PC-3 (cell line): ENCODE results near the gene OSBPL9. TPM values are rescaled to one million over a fixed set of nuclear protein-coding genes. Genes with fewer than 3 reads are reported as not detected.

Experiments
- ATAC-seq: fragments of 200-7000 bp; cut with Tn5 transposase; 2 replicates; pipeline ENCODE4 v1.9.1; 2020; ENCODE audit warnings: mild to moderate bottlenecking, moderate library complexity
- BruUV-seq: library from RNA; stranded (reverse); fragments of 400-500 nt; replicated peaks from 2 replicates; lab custom pipeline; 2021; lab: Mats Ljungman, UMichigan
- CTCF ChIA-PET: fragments of 300-600 bp; sonication (Branson Sonifier 250); formaldehyde crosslinking; loops from one replicate; lab custom pipeline; 2022; ENCODE audit warnings: antibody characterized with exemption; lab: Charles Lee
- POLR2A ChIA-PET: fragments of 300-600 bp; sonication (Branson Sonifier 250); formaldehyde crosslinking; loops from one replicate; lab custom pipeline; 2022; ENCODE audit warnings: antibody characterized with exemption; ENCODE audit not compliant: unreplicated experiment; lab: Charles Lee
- DNase-seq: peaks from one replicate; pipeline ENCODE4 v3.0.0-alpha.2; 2015
- H2AFZ ChIP-seq: fragments of 300-600 bp; sonication (generic); 2 replicates; pipeline ENCODE4 v1.6.0; 2016; ENCODE audit warnings: antibody characterized with exemption, low read length
- H3F3A ChIP-seq: fragments of 300-600 bp; sonication (generic); one replicate; pipeline ENCODE4 v1.6.0; 2017; ENCODE audit warnings: antibody characterized with exemption, low read length, control low read depth, mild to moderate bottlenecking; ENCODE audit not compliant: unreplicated experiment
- H3K27ac ChIP-seq: fragments of 300-600 bp; sonication (generic); 2 replicates; pipeline ENCODE4 v1.5.1; 2016; ENCODE audit warnings: mild to moderate bottlenecking, low read length
- H3K27me3 ChIP-seq: fragments of 300-600 bp; sonication (generic); 2 replicates; pipeline ENCODE4 v1.6.1; 2016; ENCODE audit warnings: low read length, mixed read lengths
- H3K36me3 ChIP-seq: fragments of 300-600 bp; sonication (generic); 2 replicates; pipeline ENCODE4 v1.6.1; 2016; ENCODE audit warnings: low read depth, mixed run types, low read length, mixed read lengths
- H3K4me1 ChIP-seq: fragments of 300-600 bp; sonication (generic); 2 replicates; pipeline ENCODE4 v1.5.1; 2016; ENCODE audit warnings: low read length; ENCODE audit not compliant: insufficient read depth
- H3K4me2 ChIP-seq: fragments of 300-600 bp; sonication (generic); 2 replicates; pipeline ENCODE4 v1.6.0; 2016; ENCODE audit warnings: low read length
- H3K4me3 ChIP-seq: fragments of 300-600 bp; sonication (generic); 2 replicates; pipeline ENCODE4 v1.5.1; 2016; ENCODE audit warnings: mild to moderate bottlenecking, low read length, mixed read lengths
- H3K79me2 ChIP-seq: fragments of 300-600 bp; sonication (generic); 2 replicates; pipeline ENCODE4 v1.6.1; 2017; ENCODE audit warnings: low read length, mixed read lengths
- H3K9ac ChIP-seq: fragments of 300-600 bp; sonication (generic); 2 replicates; pipeline ENCODE4 v1.6.0; 2016; ENCODE audit warnings: mild to moderate bottlenecking, low read length
- H3K9me2 ChIP-seq: fragments of 300-600 bp; sonication (generic); replicated peaks from 2 replicates; pipeline ENCODE4 v1.6.1; 2016; ENCODE audit warnings: mixed run types, low read length, mixed read lengths
- H3K9me3 ChIP-seq: fragments of 300-600 bp; sonication (generic); 2 replicates; pipeline ENCODE4 v1.6.1; 2016; ENCODE audit warnings: low read length, mixed read lengths
- H4K20me1 ChIP-seq: fragments of 300-600 bp; sonication (generic); 2 replicates; pipeline ENCODE4 v1.6.1; 2016; ENCODE audit warnings: low read length, mixed read lengths
- CTCF ChIP-seq: fragments of 300-600 bp; sonication (generic); conservative IDR thresholded peaks from 2 replicates; pipeline ENCODE4 v1.5.1; 2017; ENCODE audit warnings: antibody characterized with exemption, low read depth, mild to moderate bottlenecking, low read length
- EZH2 ChIP-seq: fragments of 300-600 bp; sonication (generic); IDR thresholded peaks from one replicate; pipeline ENCODE4 v1.6.1; 2017; ENCODE audit warnings: antibody characterized with exemption, mild to moderate bottlenecking, low read length; ENCODE audit not compliant: unreplicated experiment
- EZH2phosphoT487 ChIP-seq: fragments of 300-600 bp; sonication (generic); IDR thresholded peaks from 2 replicates; pipeline ENCODE4 v1.6.1; 2018; ENCODE audit warnings: mild to moderate bottlenecking, antibody characterized with exemption, low read length, borderline replicate concordance
- intact Hi-C: fragments of 100-400 bp; cut with micrococcal nuclease; formaldehyde crosslinking; loops from 2 replicates; pipeline ENCODE4 v1.9.0; 2023
- total RNA-seq: library from RNA; depleted of rRNA; stranded (reverse); fragments of >200 nt; gene quantifications from 2 replicates; pipeline ENCODE4 v1.2.3, GENCODE V29; 2014

OSBPL9 gene
- total RNA-seq, 1 experiment from 2014 or later, result 74.7 TPM

GRCh38 chr1:51600529-51600928 lies 16.4 kb upstream of the OSBPL9 start:
- H3K27ac ChIP-seq, result no peak overlapping the region
- ATAC-seq (no peak), DNase-seq (no peak)
- no peaks in the 10 kb centered on the region for H3K9me3 ChIP-seq
- TF ChIP-seq CTCF, result no peak
- TF ChIP-seq EZH2phosphoT487, result no peak
- TF ChIP-seq EZH2, result no peak
- ChIA-PET POLR2A (no interaction called here), CTCF (no interaction called here)
- H4K20me1 ChIP-seq, result no peaks in the 10 kb centered on the region
- intact Hi-C loops, result no loop called here
- no peaks in the 10 kb centered on the region for H3K4me1 ChIP-seq
- no peaks in the 10 kb centered on the region for H3K27me3 ChIP-seq
- no peak overlapping the region for H3K9ac ChIP-seq
- H3K79me2 ChIP-seq, result no peaks in the 10 kb centered on the region
- H3F3A ChIP-seq, result no peaks in the 10 kb centered on the region
- H2AFZ ChIP-seq, result no peak overlapping the region
- no peak overlapping the region for H3K4me2 ChIP-seq
- BruUV-seq, result no TSS peak
- H3K4me3 ChIP-seq, result no peak overlapping the region
- H3K36me3 ChIP-seq, result no peaks in the 10 kb centered on the region
- H3K9me2 ChIP-seq, result no peaks in the 10 kb centered on the region

- Histone ChIP-seq H3K27me3 (no peaks in the 10 kb centered on the region), H3K27ac (no peak overlapping the region), H3K36me3 (no peaks in the 10 kb centered on the region), H3K9me3 (no peaks in the 10 kb centered on the region), H3K4me3 (no peak overlapping the region), H3K4me2 (no peak overlapping the region), H3K79me2 (no peaks in the 10 kb centered on the region), H3K9me2 (no peaks in the 10 kb centered on the region), H3K4me1 (no peaks in the 10 kb centered on the region), H3K9ac (no peak overlapping the region), H2AFZ (no peak overlapping the region), H3F3A (no peaks in the 10 kb centered on the region), H4K20me1 (no peaks in the 10 kb centered on the region)
- TF ChIP-seq EZH2 (no peak), CTCF (no peak)
- no TSS peak for BruUV-seq
- ChIA-PET POLR2A (no interaction called here), CTCF (no interaction called here)
- intact Hi-C loops, result no loop called here
- DNase-seq (no peak), ATAC-seq (no peak)
Observed at GRCh38 chr1:51600965-51601364, 15.9 kb upstream of the OSBPL9 start.

GRCh38 chr1:51605961-51606723 lies 10.8 kb upstream of the OSBPL9 start:
- no peak for DNase-seq
- Histone ChIP-seq H3K36me3 (no peaks in the 10 kb centered on the region), H3K27ac (no peak overlapping the region), H3K4me2 (no peak overlapping the region), H4K20me1 (no peaks in the 10 kb centered on the region), H3K4me1 (peaks cover 5% of the 10 kb centered on the region; the same call in 1 of the 2 replicates), H3K9ac (no peak overlapping the region), H3K27me3 (no peaks in the 10 kb centered on the region), H2AFZ (no peak overlapping the region), H3F3A (no peaks in the 10 kb centered on the region), H3K79me2 (no peaks in the 10 kb centered on the region), H3K4me3 (no peak overlapping the region), H3K9me3 (no peaks in the 10 kb centered on the region), H3K9me2 (no peaks in the 10 kb centered on the region)
- TF ChIP-seq EZH2, result no peak
- TF ChIP-seq CTCF, result no peak
- no peak for TF ChIP-seq EZH2phosphoT487
- intact Hi-C loops, result no loop called here
- no peak; the same call in 1 of the 2 replicates for ATAC-seq
- no TSS peak for BruUV-seq
- ChIA-PET POLR2A (interaction anchor here (0.6 kb wide), 1 partner anchor 88 kb away, joined by 3 read pairs; no protein-coding TSS in a partner anchor), CTCF (no interaction called here)
